Transverse colon (tissue), 3 donors: ENCODE results near the gene DMD.
"Not testable (repeated sequence)": the region's sequence is repeated elsewhere in the genome, so short reads cannot be mapped to it uniquely, and the experiment has no call there.

Experiments
- POLR2A ChIP-seq: fragments of 450-650 bp; IDR thresholded peaks from one replicate; pipeline ENCODE4 v1.6.1; 2016; ENCODE audit warnings: antibody characterized with exemption, mild to moderate bottlenecking, moderate library complexity
- TF ChIP-seq, protein P1 (sequence below), 5 experiments: fragments of 200-600 bp in 3 of 5; fragments of 450-650 bp in 2 of 5; sonication (generic) in 3 of 5; IDR thresholded peaks; 1 replicate in 2 of 5; 2 replicates in 3 of 5; pipeline ENCODE4 v1.5.1; 2016 to 2017; ENCODE audit warnings: antibody characterized with exemption in 5 of 5, inconsistent platforms in 3 of 5, mild to moderate bottlenecking in 2 of 5, moderate library complexity in 1 of 5

DNA sequence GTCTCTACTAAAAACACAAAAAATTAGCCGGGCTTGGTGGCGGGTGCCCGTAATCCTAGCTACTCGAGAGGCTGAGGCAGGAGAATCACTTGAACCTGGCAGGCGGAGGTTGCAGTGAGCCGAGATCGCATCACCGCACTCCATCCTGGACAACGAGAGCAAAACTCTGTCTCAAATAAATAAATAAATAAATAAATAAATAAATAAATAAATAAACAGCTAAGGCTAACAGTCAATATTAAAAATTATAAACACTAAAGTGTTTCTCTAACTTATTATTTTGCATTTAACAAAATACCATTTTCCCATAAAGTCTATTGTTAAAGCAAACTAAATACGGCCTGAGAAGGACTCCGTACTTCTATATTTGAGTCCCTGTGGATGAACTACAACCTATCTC, 137.7 kb downstream of the DMD start:
- TF ChIP-seq, protein P1, sequence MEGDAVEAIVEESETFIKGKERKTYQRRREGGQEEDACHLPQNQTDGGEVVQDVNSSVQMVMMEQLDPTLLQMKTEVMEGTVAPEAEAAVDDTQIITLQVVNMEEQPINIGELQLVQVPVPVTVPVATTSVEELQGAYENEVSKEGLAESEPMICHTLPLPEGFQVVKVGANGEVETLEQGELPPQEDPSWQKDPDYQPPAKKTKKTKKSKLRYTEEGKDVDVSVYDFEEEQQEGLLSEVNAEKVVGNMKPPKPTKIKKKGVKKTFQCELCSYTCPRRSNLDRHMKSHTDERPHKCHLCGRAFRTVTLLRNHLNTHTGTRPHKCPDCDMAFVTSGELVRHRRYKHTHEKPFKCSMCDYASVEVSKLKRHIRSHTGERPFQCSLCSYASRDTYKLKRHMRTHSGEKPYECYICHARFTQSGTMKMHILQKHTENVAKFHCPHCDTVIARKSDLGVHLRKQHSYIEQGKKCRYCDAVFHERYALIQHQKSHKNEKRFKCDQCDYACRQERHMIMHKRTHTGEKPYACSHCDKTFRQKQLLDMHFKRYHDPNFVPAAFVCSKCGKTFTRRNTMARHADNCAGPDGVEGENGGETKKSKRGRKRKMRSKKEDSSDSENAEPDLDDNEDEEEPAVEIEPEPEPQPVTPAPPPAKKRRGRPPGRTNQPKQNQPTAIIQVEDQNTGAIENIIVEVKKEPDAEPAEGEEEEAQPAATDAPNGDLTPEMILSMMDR (IDR thresholded peaks at IDR 0.05) = not testable (repeated sequence)
- TF ChIP-seq POLR2A = not testable (repeated sequence)
